Measurements from ENCODE around the gene CEP43.

DNA sequence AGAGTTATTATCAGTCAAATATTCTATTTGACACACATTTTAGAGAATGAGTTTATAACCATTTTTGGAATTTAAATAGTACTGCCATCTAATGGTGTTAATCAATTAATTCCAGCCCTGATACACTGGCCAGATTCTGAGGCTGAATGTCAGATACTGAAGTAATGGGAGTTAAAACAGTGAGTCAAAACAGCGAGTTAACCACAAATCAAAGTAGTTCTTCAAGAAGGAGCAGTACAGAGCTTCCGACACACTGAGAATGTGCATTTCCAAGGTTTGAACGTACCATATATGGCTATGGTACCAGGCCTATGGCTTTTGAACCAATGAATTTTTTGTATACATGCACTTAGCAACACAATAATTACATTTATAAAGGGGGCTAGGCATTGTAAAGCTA, 11.3 kb upstream of the CEP43 start:
- no peak for TF ChIP-seq POLR2A (IDR thresholded peaks at IDR 0.05)
- TF ChIP-seq, protein P1, sequence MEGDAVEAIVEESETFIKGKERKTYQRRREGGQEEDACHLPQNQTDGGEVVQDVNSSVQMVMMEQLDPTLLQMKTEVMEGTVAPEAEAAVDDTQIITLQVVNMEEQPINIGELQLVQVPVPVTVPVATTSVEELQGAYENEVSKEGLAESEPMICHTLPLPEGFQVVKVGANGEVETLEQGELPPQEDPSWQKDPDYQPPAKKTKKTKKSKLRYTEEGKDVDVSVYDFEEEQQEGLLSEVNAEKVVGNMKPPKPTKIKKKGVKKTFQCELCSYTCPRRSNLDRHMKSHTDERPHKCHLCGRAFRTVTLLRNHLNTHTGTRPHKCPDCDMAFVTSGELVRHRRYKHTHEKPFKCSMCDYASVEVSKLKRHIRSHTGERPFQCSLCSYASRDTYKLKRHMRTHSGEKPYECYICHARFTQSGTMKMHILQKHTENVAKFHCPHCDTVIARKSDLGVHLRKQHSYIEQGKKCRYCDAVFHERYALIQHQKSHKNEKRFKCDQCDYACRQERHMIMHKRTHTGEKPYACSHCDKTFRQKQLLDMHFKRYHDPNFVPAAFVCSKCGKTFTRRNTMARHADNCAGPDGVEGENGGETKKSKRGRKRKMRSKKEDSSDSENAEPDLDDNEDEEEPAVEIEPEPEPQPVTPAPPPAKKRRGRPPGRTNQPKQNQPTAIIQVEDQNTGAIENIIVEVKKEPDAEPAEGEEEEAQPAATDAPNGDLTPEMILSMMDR (IDR thresholded peaks at IDR 0.05), result no peak
